AG10803 (cell line): Measurements from ENCODE around the gene FAM168B.

Source experiments
- DNase-seq: peaks from one replicate; pipeline ENCODE4 v3.0.0; 2010; ENCODE audit warnings: low read depth
- H3K4me3 ChIP-seq: 2 replicates; pipeline ENCODE4 v1.5.1; 2011; ENCODE audit warnings: mild to moderate bottlenecking, low read length, control low read depth
- CTCF ChIP-seq: conservative IDR thresholded peaks from 2 replicates; pipeline ENCODE4 v1.5.1; 2011; ENCODE audit warnings: mild to moderate bottlenecking, low read length, control low read depth, inconsistent platforms

Gene FAM168B

DNA sequence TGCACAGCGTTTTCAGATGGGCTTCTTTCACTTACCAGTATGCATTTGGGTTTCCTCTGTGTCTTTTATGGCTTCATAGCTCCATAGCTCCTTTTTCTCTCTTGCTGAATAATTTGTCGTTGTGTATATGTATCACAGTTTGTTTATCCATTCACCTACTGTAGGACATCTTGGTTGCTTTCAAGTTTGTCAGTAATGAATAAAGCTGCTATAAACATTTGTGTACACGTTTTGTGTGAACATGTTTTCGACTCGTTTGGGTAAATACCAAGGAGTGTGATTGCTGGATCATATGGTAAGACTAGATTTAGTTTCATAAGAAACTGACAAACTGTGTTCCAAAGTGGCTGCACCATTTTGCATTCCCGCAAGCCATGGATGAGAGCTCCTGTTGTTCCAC, 94.7 kb downstream of the FAM168B start:
- no peak for DNase-seq
- TF ChIP-seq CTCF = no peak
- no peak overlapping the region for H3K4me3 ChIP-seq
